ENCODE measurements around the gene CERT1. TPM values are rescaled to one million over a fixed set of nuclear protein-coding genes. Genes with fewer than 3 reads are reported as not detected.
A peak's percentile ranks its signal among the peaks of the same experiment; 100 is the strongest.
"Not testable (repeated sequence)": the region's sequence is repeated elsewhere in the genome, so short reads cannot be mapped to it uniquely, and the experiment has no call there.

The CERT1 gene
- 10 to 100 TPM; 36.1 to 42.3 (median 39.0) TPM for total RNA-seq

DNA sequence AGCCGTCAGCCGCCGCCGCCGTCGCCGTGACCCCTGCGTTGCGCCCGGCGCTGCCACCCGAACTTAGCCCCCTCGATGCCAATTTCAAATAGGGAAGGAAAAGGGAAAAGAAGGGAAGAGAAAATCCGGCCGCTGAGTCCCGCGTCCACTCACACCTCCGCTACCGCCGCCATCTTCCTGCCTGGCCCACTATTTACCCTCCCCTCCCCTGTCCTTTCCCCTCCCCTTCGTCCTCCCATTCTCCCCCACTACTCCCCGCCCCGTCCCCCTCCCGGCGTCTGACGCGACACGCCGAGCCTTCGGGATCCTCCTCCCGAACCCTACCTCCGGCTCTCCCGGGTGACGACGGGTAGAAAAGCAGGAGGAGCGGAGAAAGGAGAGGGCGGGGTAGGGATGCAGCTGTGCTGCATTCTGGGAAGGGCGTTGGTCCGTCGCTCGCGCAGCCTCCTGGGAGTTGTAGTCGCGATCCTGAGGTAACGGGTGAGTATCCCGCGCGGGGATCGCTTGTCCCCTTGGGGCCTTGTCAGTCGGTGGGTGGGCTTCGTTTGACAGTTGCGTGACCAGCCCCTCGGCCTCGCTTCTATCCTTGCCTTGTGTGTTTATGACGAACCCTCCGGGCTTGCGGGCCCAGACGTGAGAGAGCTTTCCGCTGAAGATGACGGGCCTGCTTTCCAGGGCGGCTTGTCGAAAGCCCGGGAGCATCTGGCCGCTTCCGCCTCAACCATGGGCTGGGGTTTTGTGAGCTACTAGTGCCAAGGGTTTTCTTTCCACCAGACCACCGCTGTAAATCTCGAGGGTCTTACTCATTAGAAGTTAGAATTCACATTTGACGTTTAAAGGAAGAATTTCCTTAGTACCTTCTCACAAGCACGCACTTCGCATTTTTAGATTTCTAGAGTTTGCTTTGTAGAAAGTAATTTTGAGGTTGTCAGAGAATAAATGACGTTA lies at the start of gene CERT1, which contains the start of gene POLK:
CERT1 (minus strand) TSS at position 195 of the 948 bp plus-strand sequence. CDS start 422 bp downstream, outside the sequence.
POLK (plus strand) TSS at position 457 of the 948 bp plus-strand sequence.
- TF ChIP-seq EP300 (IDR thresholded peaks at IDR 0.05) (peak; percentile 88 to 93), POLR2A (IDR thresholded peaks at IDR 0.05) (peak; percentile 80 to 90), CTCF (IDR thresholded peaks at IDR 0.05) (peak in 1 of 5 experiments; percentile 16)
- H3K4me3 ChIP-seq, result peak within 1 kb of the TSS; percentile 61 to 89 (median 80)

GRCh38 chr5:75560655-75561054 lies 49.2 kb upstream of the CERT1 start:
- not testable (repeated sequence) for H3K27me3 ChIP-seq; DNase-seq (ENCODE audit: low spot score in 2 of 2); H3K4me1 ChIP-seq; H3K27ac ChIP-seq; H3K4me3 ChIP-seq
- WGBS, 2 donors, result 100% methylated on average over 1 of the region's 1 CpG
- Histone ChIP-seq H3K36me3 (peaks cover 0 to 42% (median 0%) of the 10 kb centered on the region in 3 donors), H3K9me3 (peaks cover 0 to 30% (median 12%) of the 10 kb centered on the region in 4 donors)

More for the DNA sequence above, at the start of gene CERT1, which contains the start of gene POLK:
- Histone ChIP-seq H3K4me1 (peaks cover 0 to 53% (median 26%) of the 10 kb centered on the region in 4 donors), H3K36me3 (no peaks in the 10 kb centered on the region), H3K9me3 (no peaks in the 10 kb centered on the region), H3K27me3 (no peaks in the 10 kb centered on the region), H3K27ac (peak within 1 kb of the TSS; percentile 82 to 96 (median 94))
- DNase-seq (ENCODE audit: low spot score in 2 of 2), result peak; percentile 94 to 95
- 0 to 1% methylated on average over 63 to 65 of the region's 71 CpGs for WGBS, 2 donors

DNA sequence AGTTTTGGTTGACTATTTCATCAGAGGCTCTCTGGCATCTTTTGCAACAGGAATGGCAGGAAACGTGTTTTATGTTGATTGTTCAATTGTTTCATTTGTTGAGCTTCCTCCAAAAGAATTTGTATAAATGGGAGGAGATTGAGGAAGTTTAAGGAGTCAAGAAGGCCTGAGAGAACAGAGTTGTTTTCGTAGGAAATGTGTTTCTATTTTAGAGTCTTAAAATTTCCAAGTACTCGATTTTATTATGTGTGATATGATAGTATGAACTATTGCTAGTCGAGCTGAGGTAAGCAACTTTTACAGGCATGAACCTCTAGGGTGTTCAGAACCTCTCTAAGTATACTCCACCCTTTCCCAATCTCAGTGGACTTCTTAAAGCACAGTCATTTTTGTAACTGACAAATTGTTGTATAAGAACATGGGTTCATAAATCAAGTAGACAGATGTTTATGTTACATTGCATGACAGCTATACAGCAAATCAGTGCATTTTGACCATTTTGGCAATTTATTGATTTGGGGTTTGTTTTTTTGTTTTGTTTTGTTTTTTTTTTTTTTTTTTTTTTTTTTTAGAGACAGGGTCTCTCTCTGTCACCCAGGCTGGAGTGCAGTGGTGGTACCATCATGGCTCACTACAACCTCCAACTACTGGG lies 47.7 kb upstream of the CERT1 start:
- Histone ChIP-seq H3K27ac (peak overlapping the region in 2 of 4 donors; percentile 17 to 50), H3K9me3 (peaks cover 0 to 22% (median 11%) of the 10 kb centered on the region in 4 donors), H3K27me3 (no peaks in the 10 kb centered on the region), H3K4me1 (peaks cover 0 to 3% (median 0%) of the 10 kb centered on the region in 4 donors), H3K4me3 (no peak overlapping the region), H3K36me3 (peaks cover 0 to 55% (median 0%) of the 10 kb centered on the region in 3 donors)
- TF ChIP-seq EP300 (IDR thresholded peaks at IDR 0.05), result peak in 1 of 2 donors; percentile 63
- no peak for TF ChIP-seq POLR2A (IDR thresholded peaks at IDR 0.05)
- 29 to 45% methylated on average over 4 of the region's 4 CpGs for WGBS, 2 donors
- DNase-seq (ENCODE audit: low spot score in 2 of 2), result no peak

GRCh38 chr5:75558221-75558620 lies 46.8 kb upstream of the CERT1 start:
- TF ChIP-seq POLR2A (IDR thresholded peaks at IDR 0.05) (no peak), CTCF (IDR thresholded peaks at IDR 0.05) (no peak), EP300 (IDR thresholded peaks at IDR 0.05) (no peak)
- no peak overlapping the region for H3K27ac ChIP-seq
- DNase-seq (ENCODE audit: low spot score in 2 of 2), result no peak
- no peaks in the 10 kb centered on the region for H3K27me3 ChIP-seq
- H3K9me3 ChIP-seq, result peaks cover 0 to 14% (median 6%) of the 10 kb centered on the region in 4 donors
- peaks cover 0 to 63% (median 0%) of the 10 kb centered on the region in 3 donors for H3K36me3 ChIP-seq
- no peak overlapping the region for H3K4me3 ChIP-seq
- 91 to 98% methylated on average over 1 of the region's 1 CpG for WGBS, 2 donors
- peaks cover 0 to 3% (median 0%) of the 10 kb centered on the region in 4 donors for H3K4me1 ChIP-seq

DNA sequence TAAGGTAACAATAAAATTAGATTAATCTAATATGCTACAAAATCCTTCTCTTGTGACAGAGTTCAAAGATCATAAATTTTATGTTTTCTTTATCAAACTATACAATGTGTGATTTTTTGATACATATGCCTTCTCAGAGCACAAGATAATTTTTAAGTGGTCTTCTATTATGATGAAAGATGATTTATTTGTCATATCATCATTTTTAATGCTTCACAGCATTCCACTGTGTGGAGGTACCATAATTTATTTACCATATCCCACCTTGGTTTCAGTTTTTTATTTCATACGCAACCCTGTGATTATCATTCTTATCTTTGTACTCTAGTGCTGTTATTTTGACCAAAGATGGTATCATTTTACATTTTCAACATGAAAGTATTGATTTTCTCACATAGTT lies 41.9 kb upstream of the CERT1 start:
- H3K4me3 ChIP-seq, result no peak overlapping the region
- 94 to 100% methylated on average over 1 of the region's 1 CpG for WGBS, 2 donors
- H3K36me3 ChIP-seq, result peaks cover 0 to 73% (median 0%) of the 10 kb centered on the region in 3 donors
- no peaks in the 10 kb centered on the region for H3K27me3 ChIP-seq
- no peak for DNase-seq (ENCODE audit: low spot score in 2 of 2)
- TF ChIP-seq EP300 (IDR thresholded peaks at IDR 0.05) (no peak), POLR2A (IDR thresholded peaks at IDR 0.05) (no peak), CTCF (IDR thresholded peaks at IDR 0.05) (no peak)
- H3K27ac ChIP-seq, result no peak overlapping the region
- no peaks in the 10 kb centered on the region for H3K4me1 ChIP-seq
- peaks cover 0 to 8% (median 0%) of the 10 kb centered on the region in 4 donors for H3K9me3 ChIP-seq

All from tibial nerve (tissue), 4 donors.